Transverse colon (tissue), 4 donors: ENCODE measurements around the gene GRK6. TPM values are rescaled to one million over a fixed set of nuclear protein-coding genes. Genes with fewer than 3 reads are reported as not detected.
A peak's percentile ranks its signal among the peaks of the same experiment; 100 is the strongest.

Experiments
- DNase-seq: peaks from one replicate; pipeline ENCODE4 v3.0.0-alpha.2; 2019
- H3K27ac ChIP-seq, 4 donors: fragments of 200-600 bp; sonication (generic); 2 replicates each; pipeline ENCODE4 v1.5.1; 2016 to 2018; ENCODE audit warnings: inconsistent platforms in 4 of 4
- H3K27me3 ChIP-seq: fragments of 200-600 bp; sonication (generic); 2 replicates; pipeline ENCODE4 v1.5.1; 2017; ENCODE audit warnings: inconsistent platforms
- H3K36me3 ChIP-seq, 4 donors: fragments of 200-600 bp; sonication (generic); 2 replicates each; pipeline ENCODE4 v1.5.1; 2017 to 2019; ENCODE audit warnings: inconsistent platforms in 4 of 4
- H3K4me1 ChIP-seq, 4 donors: fragments of 200-600 bp; sonication (generic); 2 replicates each; pipeline ENCODE4 v1.5.1; 2017 to 2020; ENCODE audit warnings: inconsistent platforms in 4 of 4
- H3K4me3 ChIP-seq, 4 donors: fragments of 200-600 bp; sonication (generic); 1 replicate in 1 of 4; 2 replicates in 3 of 4; pipeline versions ENCODE4 v1.5.1 to v1.6.1; 2017 to 2019; ENCODE audit warnings: inconsistent platforms in 4 of 4
- H3K9me3 ChIP-seq, 2 donors: fragments of 200-600 bp; sonication (generic); 2 replicates each; pipeline ENCODE4 v1.5.1; 2017 to 2019; ENCODE audit warnings: inconsistent platforms in 2 of 2
- CTCF ChIP-seq, 5 experiments: fragments of 200-600 bp in 3 of 5; fragments of 450-650 bp in 2 of 5; sonication (generic) in 3 of 5; IDR thresholded peaks; 1 replicate in 2 of 5; 2 replicates in 3 of 5; pipeline ENCODE4 v1.5.1; 2016 to 2017; ENCODE audit warnings: antibody characterized with exemption in 5 of 5, inconsistent platforms in 3 of 5, mild to moderate bottlenecking in 2 of 5, moderate library complexity in 1 of 5
- EP300 ChIP-seq: sonication (generic); formaldehyde crosslinking; IDR thresholded peaks from one replicate; pipeline ENCODE4 v1.6.1; 2017; ENCODE audit warnings: antibody characterized with exemption, low read depth
- POLR2A ChIP-seq: fragments of 450-650 bp; IDR thresholded peaks from one replicate; pipeline ENCODE4 v1.6.1; 2016; ENCODE audit warnings: antibody characterized with exemption, mild to moderate bottlenecking, moderate library complexity
- POLR2AphosphoS5 ChIP-seq, 3 donors: sonication (generic); formaldehyde crosslinking; IDR thresholded peaks; one replicate each; pipeline ENCODE4 v1.6.1; 2016; ENCODE audit warnings: antibody characterized with exemption in 3 of 3
- WGBS, 2 donors: methylation state at CpG; one replicate each; pipeline ENCODE4 v1.1.5; 2018; ENCODE audit warnings: low coverage in 1 of 2; 5-methylcytosine and 5-hydroxymethylcytosine counted together
- in situ Hi-C, 4 donors: fragments of 200-750 bp; cut with MboI; loops; one replicate each; pipeline versions ENCODE4 v1.15.0 to v1.15.1; 2017; ENCODE audit warnings: low sequenced_read_pairs in 3 of 4, low pct_ligation_motif_present in 1 of 4, low pct_unique_long_range_greater_than_20kb in 1 of 4
- intact Hi-C: fragments of 100-400 bp; cut with DNase I; formaldehyde crosslinking; loops from one replicate; pipeline ENCODE4 v1.15.1; 2023; ENCODE audit warnings: low total_unique reads
- total RNA-seq, 4 donors: library from RNA; depleted of rRNA; stranded (reverse); fragments of >200 nt; gene quantifications; one replicate each; pipeline ENCODE4 v1.1.0, GENCODE V29; 2016

Gene GRK6
- total RNA-seq, 4 donors from 2014 or later: 21.5 to 40.5 (median 36.4) TPM

- Histone ChIP-seq H3K27me3 (peaks cover 11% of the 10 kb centered on the region), H3K4me1 (peaks cover 11 to 23% (median 16%) of the 10 kb centered on the region in 4 donors), H3K36me3 (no peaks in the 10 kb centered on the region), H3K9me3 (no peaks in the 10 kb centered on the region), H3K27ac (peak overlapping the region in 1 of 4 donors; percentile 37), H3K4me3 (no peak overlapping the region)
- intact Hi-C loops: no loop called here
- in situ Hi-C loops: loop anchor here in 1 of 4 donors (25.0 kb wide), 1 partner anchor 157 kb away; the partner anchor contains the start of genes MXD3, PRELID1 and RAB24
- no peak for TF ChIP-seq EP300
- TF ChIP-seq CTCF (IDR thresholded peaks at IDR 0.05): no peak
- no peak for TF ChIP-seq POLR2A
- no peak for TF ChIP-seq POLR2AphosphoS5 (IDR thresholded peaks at IDR 0.05)
- DNase-seq: no peak
- 66% methylated on average over 24 of the region's 25 CpGs; no CpG with 5 or more reads in 1 of the 2 donors for WGBS, 2 donors
Measured at GRCh38 chr5:177468685-177469628, 42.5 kb downstream of the GRK6 start.

- no peak overlapping the region for H3K4me3 ChIP-seq
- H3K27me3 ChIP-seq: peaks cover 14% of the 10 kb centered on the region
- intact Hi-C loops: no loop called here
- peak overlapping the region in 1 of 4 donors; percentile 37 for H3K27ac ChIP-seq
- no peaks in the 10 kb centered on the region for H3K36me3 ChIP-seq
- TF ChIP-seq CTCF (IDR thresholded peaks at IDR 0.05) (no peak), EP300 (no peak), POLR2AphosphoS5 (IDR thresholded peaks at IDR 0.05) (no peak)
- peaks cover 11 to 24% (median 16%) of the 10 kb centered on the region in 4 donors for H3K4me1 ChIP-seq
- no peak for DNase-seq
- in situ Hi-C loops: loop anchor here in 1 of 4 donors (25.0 kb wide), 1 partner anchor 158 kb away; the partner anchor contains the start of genes MXD3, PRELID1 and RAB24
- 47 to 73% methylated on average over 4 to 8 of the region's 8 CpGs for WGBS, 2 donors
- no peaks in the 10 kb centered on the region for H3K9me3 ChIP-seq
Measured at GRCh38 chr5:177469750-177470525, 43.5 kb downstream of the GRK6 start.

- TF ChIP-seq CTCF (IDR thresholded peaks at IDR 0.05): no peak
- TF ChIP-seq EP300: no peak
- no peak for TF ChIP-seq POLR2A
- TF ChIP-seq POLR2AphosphoS5 (IDR thresholded peaks at IDR 0.05): no peak
- WGBS, 2 donors: 78% methylated on average over 10 of the region's 10 CpGs; no CpG with 5 or more reads in 1 of the 2 donors
- in situ Hi-C loops (loop anchor here in 1 of 4 donors (25.0 kb wide), 1 partner anchor 159 kb away; the partner anchor contains the start of genes MXD3, PRELID1 and RAB24), intact Hi-C loops (no loop called here)
- DNase-seq: no peak
- Histone ChIP-seq H3K36me3 (no peaks in the 10 kb centered on the region), H3K4me3 (no peak overlapping the region), H3K27ac (peak overlapping the region in 1 of 4 donors; percentile 91), H3K4me1 (peaks cover 11 to 30% (median 16%) of the 10 kb centered on the region in 4 donors), H3K27me3 (peaks cover 14% of the 10 kb centered on the region), H3K9me3 (no peaks in the 10 kb centered on the region)
Measured at GRCh38 chr5:177470759-177471536, 44.5 kb downstream of the GRK6 start.
